GM15510 (cell line): ENCODE measurements around the gene GTPBP1.

Experiments used
- POLR2A ChIP-seq: IDR thresholded peaks from 3 replicates; pipeline ENCODE4 v1.6.1; 2011; ENCODE audit warnings: borderline replicate concordance; ENCODE audit not compliant: insufficient read length; ENCODE audit errors: extremely low read depth

The GTPBP1 gene

DNA sequence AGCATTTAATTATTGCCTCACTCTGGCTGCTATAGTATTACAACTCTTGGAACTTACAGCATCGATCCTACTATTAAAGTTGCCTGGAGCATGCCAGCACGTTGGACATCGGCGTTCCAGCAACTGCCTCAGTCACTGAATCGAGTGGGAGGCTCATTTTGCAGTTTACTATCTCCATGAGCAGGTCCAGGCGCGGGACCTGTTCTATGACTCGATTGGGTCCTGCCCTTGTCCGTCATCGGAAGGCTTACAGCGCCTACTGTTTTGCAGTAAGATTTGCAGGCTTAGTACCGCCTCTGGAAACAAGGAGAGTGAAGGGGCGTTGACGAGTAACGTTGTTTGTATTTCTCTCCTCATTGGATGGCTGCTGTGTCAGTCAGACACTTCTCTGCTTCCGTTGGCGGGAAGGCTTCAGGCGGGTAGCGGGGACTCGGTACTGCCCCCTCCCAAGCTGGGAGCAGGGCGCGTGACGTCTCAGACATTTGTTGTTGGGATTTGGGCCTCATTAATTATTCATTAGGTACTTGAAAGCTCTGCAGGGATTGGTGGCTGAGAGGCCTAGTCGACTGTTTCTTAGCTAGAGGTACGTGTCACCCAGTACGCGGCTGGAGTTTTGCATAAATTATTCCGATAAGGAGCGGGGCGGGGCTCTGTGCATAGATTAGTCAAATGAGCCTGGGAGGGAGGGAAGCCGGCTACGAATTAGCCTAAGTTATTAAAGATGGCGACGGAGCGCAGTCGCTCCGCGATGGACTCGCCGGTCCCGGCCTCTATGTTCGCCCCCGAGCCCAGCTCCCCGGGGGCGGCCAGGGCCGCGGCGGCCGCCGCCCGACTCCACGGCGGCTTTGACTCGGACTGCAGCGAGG lies at the start of gene GTPBP1:
Gene GTPBP1 (plus strand): TSS at position 710 of the 866 bp plus-strand sequence. CDS start 12 bp downstream, at position 722.
- peak; percentile 92 for TF ChIP-seq POLR2A

DNA sequence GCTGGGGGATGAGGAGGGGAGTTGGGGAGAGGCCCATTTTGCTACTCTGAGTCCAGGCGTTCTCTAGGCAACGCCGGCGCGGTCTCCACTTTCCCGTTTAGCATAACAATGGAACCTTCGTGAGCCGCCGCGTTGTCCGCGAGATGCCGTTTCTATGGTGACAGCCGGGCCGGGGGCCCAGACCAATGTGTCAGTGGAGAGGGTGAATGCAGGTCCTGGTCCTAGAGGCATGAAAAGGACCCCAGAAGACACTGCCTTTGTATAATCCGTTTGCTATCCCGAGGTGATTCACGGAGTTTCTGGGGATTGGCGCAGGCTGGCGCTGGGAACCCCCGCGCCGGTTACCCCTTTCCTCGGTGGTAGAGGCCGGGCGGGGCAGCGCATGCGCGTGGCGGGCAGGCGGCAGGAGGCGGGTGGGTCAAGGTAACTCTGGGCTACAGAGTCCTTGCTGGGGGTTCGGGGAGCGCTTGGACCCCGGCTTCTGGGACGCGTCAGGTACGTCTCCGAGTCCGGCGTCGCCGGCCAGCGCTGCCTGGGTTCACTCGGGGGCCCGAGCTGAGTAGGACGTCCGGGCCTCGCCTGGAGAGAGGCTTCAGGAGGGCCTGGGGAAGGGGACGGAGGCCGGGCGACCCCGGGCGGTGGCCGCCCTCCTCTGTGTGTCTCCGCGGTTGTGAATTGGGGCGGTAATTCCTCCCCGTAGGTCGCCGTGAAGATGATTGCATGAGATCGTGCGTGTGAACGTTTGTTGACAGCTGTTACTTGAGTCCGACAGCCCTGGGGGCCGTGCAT lies 49.3 kb upstream of the GTPBP1 start, which contains the start of the genes CBY1 and FAM227A:
Gene CBY1 (plus strand): TSS at position 383 of the 789 bp plus-strand sequence. CDS start 11,417 bp downstream, outside the sequence.
Gene FAM227A (minus strand): TSS at position 137 of the 789 bp plus-strand sequence. CDS start 6,224 bp downstream, outside the sequence.
- TF ChIP-seq POLR2A: peak; percentile 57

DNA sequence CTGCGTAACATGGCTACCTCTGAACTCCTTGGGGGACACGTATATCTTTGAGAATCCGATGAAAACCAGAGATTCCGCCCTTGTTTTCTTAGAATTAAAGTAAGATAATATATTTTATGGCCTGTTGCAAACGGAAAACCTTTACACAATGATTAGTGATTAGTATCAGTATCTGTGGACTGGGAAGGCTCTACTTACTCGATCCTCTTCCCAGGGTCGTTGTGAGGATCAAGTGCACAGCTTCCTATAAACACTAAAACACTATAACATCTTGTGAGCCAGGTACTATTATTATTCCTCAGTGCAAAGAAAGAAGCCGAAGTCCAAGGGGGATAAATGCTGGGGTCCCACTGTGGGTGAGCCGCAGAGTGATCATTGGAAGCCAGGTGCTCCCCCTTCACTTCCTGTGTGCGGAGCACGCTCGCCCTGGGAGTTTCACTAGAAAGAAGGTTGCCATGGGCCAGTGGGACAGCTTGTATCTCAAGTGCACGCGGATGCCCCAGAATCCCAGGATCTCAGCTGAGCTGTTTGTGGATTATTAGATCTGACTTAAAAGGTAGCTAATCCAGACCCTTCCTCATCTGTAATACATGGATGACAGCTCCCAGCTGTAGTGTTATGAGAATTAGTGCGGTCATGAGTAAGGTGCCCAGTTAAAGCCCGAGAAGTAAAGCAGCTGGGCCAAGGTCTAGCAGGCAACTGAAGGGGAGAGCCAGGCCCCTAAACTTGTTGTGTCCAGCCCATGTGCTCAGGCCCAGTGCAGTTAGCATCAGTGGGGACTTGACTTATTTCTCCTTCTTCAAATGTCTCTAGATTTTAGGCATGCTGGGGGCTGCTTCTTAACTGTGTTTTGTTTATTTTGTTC lies 48.5 kb upstream of the GTPBP1 start:
- TF ChIP-seq POLR2A: no peak

DNA sequence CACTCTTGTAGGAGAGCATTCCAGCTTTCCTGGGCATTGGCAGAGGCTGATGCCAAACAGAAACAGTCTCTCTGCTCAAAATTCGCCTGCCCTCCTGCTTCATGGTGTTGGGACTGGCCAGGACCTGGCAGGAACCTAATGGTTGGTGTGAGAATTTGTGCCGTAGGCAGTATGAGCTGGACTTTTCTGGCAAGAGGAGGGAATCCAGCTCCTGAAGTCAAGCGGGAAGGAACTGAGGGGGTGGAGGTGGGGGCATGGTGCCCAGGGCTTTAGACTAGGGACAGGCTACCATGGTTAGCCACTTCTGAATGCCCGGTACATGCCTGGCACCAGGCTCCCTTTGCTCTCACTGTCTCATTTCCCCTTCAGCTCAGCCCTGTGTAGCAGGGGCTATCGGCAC lies 30.9 kb upstream of the GTPBP1 start:
- no peak for TF ChIP-seq POLR2A

DNA sequence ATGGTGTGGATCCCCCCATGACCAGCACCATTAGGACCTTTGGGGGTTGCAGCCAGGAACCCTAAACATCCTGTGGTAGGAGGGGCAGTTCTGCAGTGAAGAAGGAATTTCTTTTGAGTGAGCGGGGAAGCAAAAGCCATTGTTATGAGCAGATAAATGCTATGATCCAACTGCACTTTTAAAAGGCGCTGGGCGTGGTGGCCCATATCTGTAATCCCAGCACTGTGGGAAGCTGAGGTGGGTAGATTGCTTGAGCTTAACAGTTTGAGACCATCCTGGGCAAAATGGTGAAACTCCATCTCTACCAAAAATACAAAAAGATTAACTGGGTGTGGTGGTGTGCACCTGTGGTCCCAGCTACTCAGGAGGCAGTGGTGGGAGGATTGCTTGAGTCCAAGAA lies 29.9 kb upstream of the GTPBP1 start:
- no peak for TF ChIP-seq POLR2A

DNA sequence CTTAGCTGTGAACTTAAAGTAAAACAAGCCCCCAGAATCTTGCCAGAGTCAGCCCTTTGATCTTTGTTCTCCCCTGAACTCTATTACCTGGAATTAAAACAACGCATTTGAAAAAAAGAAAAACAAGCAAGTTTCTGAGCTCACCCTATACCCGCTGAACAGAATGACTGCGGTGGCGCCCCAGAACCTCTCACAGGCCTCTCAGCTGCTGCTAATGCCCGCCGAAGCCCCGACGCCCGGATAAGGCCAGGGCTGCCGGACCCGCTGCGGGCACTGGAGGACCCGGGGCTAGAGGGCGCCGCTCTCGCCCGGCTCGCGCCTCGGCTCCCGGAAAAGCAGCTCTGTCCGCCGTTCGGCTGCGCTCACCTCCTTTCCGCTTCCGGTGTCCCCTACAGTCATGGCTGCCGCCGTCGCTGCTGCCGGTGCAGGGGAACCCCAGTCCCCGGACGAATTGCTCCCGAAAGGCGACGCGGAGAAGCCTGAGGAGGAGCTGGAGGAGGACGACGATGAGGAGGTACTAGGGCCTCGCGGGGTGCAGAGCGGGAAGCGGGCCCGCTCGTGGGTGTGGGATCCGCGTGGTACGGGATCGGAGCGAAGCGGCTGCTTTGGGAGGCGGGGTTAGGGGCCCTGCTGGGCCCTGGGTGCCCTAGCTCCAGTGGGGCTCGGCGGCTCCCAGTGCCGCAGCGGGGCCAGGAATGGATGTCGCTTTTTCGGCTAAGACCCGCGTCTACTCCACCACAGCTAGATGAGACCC lies 24.0 kb upstream of the GTPBP1 start, which contains the start of gene TOMM22:
Gene TOMM22 (plus strand): TSS at position 376 of the 754 bp plus-strand sequence. CDS start 22 bp downstream, at position 398.
- TF ChIP-seq POLR2A: peak; percentile 89

DNA sequence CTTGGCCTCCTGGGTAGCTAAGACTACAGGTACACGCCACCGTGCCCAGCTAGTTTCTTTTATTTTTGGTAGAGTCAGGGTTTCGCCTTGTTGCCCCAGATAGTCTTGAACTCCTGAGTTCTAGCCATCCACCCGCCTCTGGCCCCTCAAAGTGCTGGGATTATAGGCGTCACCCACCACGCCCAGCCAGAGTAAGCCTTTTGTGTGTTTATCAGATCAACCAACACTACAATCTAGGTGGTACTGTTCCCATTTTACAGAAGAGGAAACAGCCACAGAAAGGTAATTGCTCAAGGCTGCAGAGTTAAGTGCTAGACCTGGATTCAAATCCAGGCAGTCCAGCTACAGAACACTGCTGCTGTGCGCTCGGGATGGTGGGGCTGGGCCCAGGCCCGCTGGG lies 20.8 kb upstream of the GTPBP1 start:
- TF ChIP-seq POLR2A: no peak

DNA sequence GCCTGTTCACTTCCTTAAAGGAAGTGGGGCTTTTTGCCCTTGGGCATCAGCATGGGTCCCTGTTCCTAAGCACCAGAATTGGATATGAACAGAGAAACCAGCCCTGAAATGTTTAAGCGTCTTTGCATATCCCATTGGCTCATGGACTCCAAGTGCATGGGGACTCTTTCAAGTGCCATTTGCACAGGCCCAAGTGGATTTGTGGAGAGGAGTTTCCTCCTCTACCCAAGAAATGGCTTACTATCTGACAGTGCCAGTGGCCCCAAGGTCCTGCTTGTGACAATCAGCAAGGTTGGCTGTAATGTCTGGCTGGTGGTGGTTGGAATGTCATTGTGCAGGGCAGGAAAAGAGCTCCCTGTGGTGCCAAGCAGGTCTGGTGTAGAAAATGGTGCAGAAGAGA lies 20.0 kb upstream of the GTPBP1 start:
- TF ChIP-seq POLR2A: no peak

DNA sequence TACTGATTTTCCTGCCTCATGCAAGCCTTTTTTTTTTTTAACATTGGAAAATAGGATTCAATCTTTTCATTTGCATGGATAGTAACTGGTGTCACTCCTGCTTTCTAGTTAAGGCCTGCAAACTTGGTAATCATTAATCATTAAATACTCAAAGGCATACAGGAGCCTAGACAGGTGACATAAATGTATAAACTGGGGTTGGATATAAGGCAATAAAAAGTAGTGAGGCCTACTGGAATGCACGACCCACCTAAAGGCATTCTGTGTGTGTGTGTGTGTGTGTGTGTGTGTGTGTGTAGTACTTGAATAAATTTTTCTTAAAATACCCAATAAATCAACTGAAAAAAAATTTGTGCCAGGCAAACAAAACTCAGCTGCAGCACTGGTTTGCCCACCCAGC lies 16.1 kb upstream of the GTPBP1 start:
- no peak for TF ChIP-seq POLR2A

DNA sequence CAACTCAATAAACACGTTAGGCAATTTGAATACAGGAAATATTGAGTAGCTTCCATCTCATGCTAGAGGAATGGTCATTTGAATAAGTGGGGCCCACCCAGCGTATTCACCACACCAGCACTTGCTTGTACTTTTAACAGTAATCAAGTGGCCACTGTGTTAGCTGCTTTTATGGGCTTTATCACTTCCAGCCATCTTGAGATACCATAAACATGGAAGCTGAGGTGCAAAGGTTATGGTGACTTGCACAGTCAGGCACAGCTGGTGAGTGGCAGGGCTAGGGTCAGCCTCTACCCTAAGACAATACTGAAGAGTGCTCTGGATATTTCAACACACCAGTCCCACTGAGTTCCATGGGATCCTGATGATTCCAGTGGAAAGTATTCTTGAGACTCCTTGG lies 11.7 kb upstream of the GTPBP1 start:
- TF ChIP-seq POLR2A: no peak

DNA sequence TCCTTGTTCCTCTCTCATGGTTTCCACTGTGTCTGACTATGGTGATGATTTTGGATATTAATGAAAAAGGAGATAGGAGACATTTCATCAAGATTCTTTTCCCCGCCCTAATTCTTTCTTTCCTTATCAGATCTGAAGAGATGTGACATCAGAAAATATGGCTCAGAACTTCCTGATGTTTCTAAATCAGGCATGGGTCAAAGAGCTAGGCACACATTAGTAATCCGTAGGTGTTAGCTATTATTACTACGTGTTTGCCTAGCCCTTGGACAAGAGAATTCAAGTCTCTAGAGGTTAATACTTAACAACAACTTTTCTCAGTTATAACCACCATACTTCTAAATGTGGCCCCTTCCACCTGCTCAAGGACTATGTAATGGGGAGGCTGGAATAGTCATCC lies 10.8 kb upstream of the GTPBP1 start:
- no peak for TF ChIP-seq POLR2A

DNA sequence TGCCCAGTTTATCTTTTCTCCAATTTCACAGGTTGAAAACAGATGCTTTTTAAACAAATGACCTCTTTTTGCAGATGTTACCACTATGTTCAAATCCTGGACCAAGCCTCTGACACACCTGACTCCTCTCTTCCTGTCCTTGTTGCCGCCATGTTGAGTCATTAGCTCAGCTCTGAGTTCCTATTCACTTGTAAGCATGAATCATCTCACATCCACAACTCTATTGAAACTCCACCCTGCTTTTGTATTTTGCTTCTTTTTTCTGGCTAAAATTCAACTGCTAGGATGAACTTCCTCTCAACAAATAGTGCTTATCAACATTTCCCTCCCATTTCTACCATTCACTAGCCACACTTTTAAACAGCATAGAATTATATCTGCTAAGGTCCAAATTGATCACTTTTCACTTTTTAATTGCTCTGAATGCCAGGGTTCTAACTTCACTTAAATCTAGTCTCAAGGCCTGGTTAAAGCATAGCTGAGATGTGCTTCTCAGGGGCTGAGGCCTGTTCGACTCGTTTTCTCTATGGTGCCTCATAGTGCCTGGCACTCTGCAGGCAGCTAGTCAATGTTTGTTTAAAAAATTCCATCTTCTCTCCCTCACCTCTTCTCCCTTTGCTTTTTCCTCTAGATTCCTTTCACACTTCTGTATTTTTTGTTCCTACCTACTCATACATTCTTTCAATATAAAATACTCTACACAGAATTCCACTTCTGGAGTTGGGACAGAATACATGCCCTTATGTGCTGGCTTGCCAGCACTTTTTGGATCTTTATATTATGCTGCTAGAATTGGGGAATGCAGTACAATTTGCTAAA lies 8.9 kb upstream of the GTPBP1 start:
- TF ChIP-seq POLR2A: no peak
